Thymus (tissue), 11 donors: ENCODE results near the gene HELZ. TPM values are rescaled to one million over a fixed set of nuclear protein-coding genes. Genes with fewer than 3 reads are reported as not detected.
"Not testable (repeated sequence)": the region's sequence is repeated elsewhere in the genome, so short reads cannot be mapped to it uniquely, and the experiment has no call there.

Experiments used
- DNase-seq, 9 donors: peaks; one replicate each; pipeline ENCODE4 v3.0.0-alpha.2; 2013; ENCODE audit warnings: low spot score in 9 of 9, low read depth in 6 of 9, missing footprints in 1 of 9
- H3K27ac ChIP-seq, 2 donors: one replicate each; pipeline ENCODE4 v1.5.1; 2013; ENCODE audit warnings: control low read depth in 1 of 2, low read depth in 1 of 2, low read length in 1 of 2, mild to moderate bottlenecking in 1 of 2, moderate library complexity in 1 of 2
- H3K27me3 ChIP-seq, 2 donors: one replicate each; pipeline ENCODE4 v1.5.1; 2013; ENCODE audit warnings: low read length in 1 of 2; ENCODE audit not compliant: control insufficient read depth in 2 of 2, insufficient read depth in 1 of 2
- H3K36me3 ChIP-seq, 2 donors: one replicate each; pipeline ENCODE4 v1.5.1; 2013; ENCODE audit warnings: low read length in 1 of 2, mild to moderate bottlenecking in 1 of 2, moderate library complexity in 1 of 2; ENCODE audit not compliant: control insufficient read depth in 2 of 2, insufficient read depth in 2 of 2
- H3K4me1 ChIP-seq, 2 donors: one replicate each; pipeline ENCODE4 v1.5.1; 2013; ENCODE audit warnings: low read length in 2 of 2; ENCODE audit not compliant: control insufficient read depth in 2 of 2, insufficient read depth in 2 of 2
- H3K4me3 ChIP-seq, 2 donors: one replicate each; pipeline ENCODE4 v1.5.1; 2013; ENCODE audit warnings: low read length in 2 of 2, control low read depth in 1 of 2, mild to moderate bottlenecking in 1 of 2
- H3K9me3 ChIP-seq, 2 donors: one replicate each; pipeline ENCODE4 v1.5.1; 2013; ENCODE audit warnings: low read length in 1 of 2, mild to moderate bottlenecking in 1 of 2; ENCODE audit not compliant: control insufficient read depth in 2 of 2, insufficient read depth in 1 of 2
- WGBS: extraction: QIAGEN DNeasy Blood & Tissue Kit; methylation state at CpG from one replicate; pipeline ENCODE4 v1.1.7; 2013; 5-methylcytosine and 5-hydroxymethylcytosine counted together
- polyA plus RNA-seq: library from polyadenylated mRNA; stranded (reverse); fragments of 200-250 nt; gene quantifications from one replicate; pipeline ENCODE4 v1.2.3, GENCODE V29; 2013
- total RNA-seq: library from RNA; stranded (reverse); fragments of 120-200 nt; gene quantifications from one replicate; pipeline ENCODE4 v1.2.4, GENCODE V29; 2013
- donor health status: healthy.

Gene HELZ
- total and polyA plus RNA-seq, 2 donors = 8.2 to 27.5 TPM

DNA sequence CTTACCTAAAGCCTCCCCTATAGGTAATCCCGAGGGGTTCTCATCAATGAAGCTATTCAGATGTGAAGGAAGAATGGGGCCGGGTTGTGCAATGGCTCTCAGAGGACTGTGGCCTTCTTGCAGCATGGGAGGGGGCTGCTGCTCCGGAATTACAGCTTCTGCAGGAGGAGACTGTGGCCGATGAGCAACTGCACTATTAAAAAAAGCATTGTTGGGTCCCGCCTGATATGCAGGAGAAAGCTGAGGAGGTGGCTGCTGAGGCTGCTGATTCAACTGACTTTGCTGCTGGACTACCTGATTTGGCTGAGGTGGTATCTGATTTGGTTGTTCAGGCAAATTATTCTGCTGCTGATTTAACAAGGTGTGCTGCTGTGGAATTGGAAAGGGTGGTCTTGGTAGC is 135.9 kb downstream of the HELZ start:
- H3K9me3 ChIP-seq = no peaks in the 10 kb centered on the region
- H3K4me1 ChIP-seq = no peaks in the 10 kb centered on the region
- peaks cover 27 to 74% of the 10 kb centered on the region in 2 donors for H3K36me3 ChIP-seq
- no peak overlapping the region for H3K27ac ChIP-seq
- DNase-seq = no peak
- 98% methylated on average over 5 of the region's 5 CpGs for WGBS
- no peaks in the 10 kb centered on the region for H3K27me3 ChIP-seq
- no peak overlapping the region for H3K4me3 ChIP-seq

DNA sequence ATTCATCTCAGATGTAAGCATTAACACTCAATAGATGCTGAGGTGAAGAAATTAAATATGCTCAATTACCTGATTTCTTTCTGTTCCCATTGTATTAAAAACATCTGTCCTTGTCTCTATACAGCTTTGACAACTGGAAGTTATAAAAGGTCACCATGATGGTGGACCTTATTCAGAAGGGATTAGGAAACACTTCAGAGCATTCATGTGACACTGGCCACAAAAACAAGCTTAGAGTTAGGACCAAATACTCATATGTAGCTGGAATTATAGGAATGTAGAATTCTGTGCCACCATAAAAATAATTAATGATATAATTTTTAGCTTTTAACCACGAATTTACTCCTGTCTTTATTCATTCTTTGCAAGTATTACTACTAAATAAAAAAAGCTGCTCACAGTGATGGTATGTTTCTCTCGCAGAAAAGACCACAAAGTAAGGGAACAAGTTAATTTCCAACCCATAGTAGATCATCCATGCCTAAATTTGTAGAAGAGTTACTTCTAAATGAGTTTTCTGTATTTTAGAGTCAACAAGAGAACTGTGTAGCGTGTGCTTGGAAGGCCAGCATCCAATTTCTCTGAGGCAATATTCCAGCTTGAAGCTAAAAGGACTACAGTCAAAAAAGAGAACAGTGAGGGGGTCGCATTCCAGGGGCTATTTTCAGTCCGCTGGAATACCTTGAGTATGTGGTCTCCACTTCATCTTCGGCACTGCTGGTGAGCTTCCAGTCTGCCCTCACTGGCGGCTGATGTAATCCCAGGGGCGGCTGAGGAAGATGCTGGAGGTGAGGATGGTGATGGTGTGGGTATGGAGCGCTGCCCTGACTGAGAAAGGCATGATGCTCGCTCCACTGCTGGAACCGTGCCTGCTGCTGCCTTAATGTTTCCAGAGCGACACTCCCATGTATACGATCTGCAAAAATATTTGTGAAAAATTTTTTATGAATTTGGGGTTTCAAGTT is 136.9 kb downstream of the HELZ start:
- Histone ChIP-seq H3K27ac (no peak overlapping the region), H3K27me3 (no peaks in the 10 kb centered on the region), H3K36me3 (peaks cover 27 to 75% of the 10 kb centered on the region in 2 donors), H3K9me3 (no peaks in the 10 kb centered on the region), H3K4me3 (no peak overlapping the region), H3K4me1 (no peaks in the 10 kb centered on the region)
- over 99% methylated on average over 13 of the region's 13 CpGs for WGBS
- DNase-seq = no peak

DNA sequence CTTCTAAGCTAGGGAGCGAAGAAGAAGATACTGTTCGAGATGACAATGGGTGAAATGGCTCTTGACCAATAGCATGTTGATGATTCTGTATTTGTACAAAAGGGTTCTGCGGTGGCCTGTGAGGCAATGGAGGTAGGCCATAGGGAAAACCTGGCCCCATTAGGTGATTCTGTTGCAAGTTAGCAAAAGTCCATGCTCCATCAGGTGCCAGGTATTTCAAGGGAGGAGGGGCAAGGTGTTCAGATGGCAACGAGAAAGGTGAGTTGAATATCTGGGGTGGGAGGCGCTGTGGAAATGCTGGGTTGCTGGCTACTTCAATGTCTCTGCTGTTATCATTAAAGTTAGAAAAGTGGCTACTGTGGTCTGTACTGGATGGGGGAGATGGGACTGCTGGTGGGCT is 137.8 kb downstream of the HELZ start:
- Histone ChIP-seq H3K36me3 (peaks cover 24 to 65% of the 10 kb centered on the region in 2 donors), H3K4me3 (no peak overlapping the region), H3K4me1 (no peaks in the 10 kb centered on the region), H3K27me3 (no peaks in the 10 kb centered on the region), H3K27ac (no peak overlapping the region), H3K9me3 (no peaks in the 10 kb centered on the region)
- no peak for DNase-seq
- WGBS = 98% methylated on average over 5 of the region's 5 CpGs

DNA sequence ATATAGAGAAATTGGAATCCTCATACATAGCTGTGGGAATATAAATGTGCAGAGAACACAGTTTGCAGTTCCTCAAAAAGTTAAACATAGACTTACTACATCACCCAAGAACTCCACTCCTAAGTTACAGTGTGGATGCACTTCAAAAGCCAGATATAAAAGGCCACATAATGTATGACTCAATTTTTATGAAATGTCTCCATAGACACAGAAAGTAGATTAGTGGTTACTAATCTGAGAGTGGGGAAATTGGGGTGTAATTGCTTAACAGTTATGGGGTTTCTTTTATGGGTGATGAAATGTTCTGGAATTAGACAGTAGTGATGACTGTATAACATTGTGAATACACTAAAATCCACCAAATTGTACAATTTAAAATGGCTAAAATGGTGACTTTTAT is 139.8 kb downstream of the HELZ start:
- H3K27ac ChIP-seq = no peak overlapping the region
- no peaks in the 10 kb centered on the region for H3K27me3 ChIP-seq
- no peak overlapping the region for H3K4me3 ChIP-seq
- peaks cover 19 to 49% of the 10 kb centered on the region in 2 donors for H3K36me3 ChIP-seq
- no peaks in the 10 kb centered on the region for H3K4me1 ChIP-seq
- no peaks in the 10 kb centered on the region for H3K9me3 ChIP-seq
- DNase-seq = no peak

DNA sequence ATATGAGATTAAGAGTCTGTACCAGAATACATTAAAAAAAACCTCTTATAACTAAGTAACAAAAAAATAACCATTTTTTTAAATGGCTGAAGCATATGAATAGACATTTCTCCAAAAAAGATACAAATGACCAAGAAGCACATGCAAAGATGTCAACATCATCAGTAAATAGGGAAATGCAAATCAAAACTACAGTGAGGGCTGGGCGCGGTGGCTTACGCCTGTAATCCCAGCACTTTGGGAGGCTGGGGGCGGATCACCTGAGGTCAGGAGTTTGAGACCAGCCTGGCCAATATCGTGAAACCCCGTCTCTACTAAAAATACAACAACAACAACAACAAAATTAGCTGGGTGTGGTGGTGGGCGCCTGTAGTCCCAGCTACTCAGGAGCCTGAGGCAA is 140.4 kb downstream of the HELZ start:
- H3K9me3 ChIP-seq, DNase-seq, H3K27ac ChIP-seq, H3K4me1 ChIP-seq, H3K4me3 ChIP-seq, H3K27me3 ChIP-seq: not testable (repeated sequence)
- H3K36me3 ChIP-seq = peaks cover 19 to 46% of the 10 kb centered on the region in 2 donors
- 99% methylated on average over 7 of the region's 7 CpGs for WGBS

DNA sequence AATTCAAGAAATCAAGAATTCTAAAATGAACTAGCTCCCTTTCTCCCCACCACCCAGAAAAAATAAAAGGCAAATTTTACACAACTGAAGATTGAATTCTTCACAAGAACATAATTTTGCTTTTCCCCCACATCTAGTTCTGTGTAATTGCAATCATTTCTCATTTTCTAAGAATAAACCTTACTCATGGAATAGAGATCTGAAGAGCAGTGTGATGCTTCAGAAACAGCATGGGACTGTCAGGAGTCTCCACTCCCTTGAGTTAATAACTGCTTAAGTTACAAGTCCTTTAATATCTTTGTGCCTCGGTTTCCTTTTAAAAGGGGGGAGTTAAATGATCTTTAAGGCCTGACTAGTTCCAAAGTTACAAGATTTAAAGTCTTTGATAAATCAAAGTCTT is 147.0 kb downstream of the HELZ start:
- no peaks in the 10 kb centered on the region for H3K27me3 ChIP-seq
- no peaks in the 10 kb centered on the region for H3K4me1 ChIP-seq
- 100% methylated on average over 1 of the region's 1 CpG for WGBS
- no peak overlapping the region for H3K4me3 ChIP-seq
- no peak overlapping the region for H3K27ac ChIP-seq
- no peak for DNase-seq
- peaks cover 13 to 17% of the 10 kb centered on the region in 2 donors for H3K36me3 ChIP-seq
- no peaks in the 10 kb centered on the region for H3K9me3 ChIP-seq

DNA sequence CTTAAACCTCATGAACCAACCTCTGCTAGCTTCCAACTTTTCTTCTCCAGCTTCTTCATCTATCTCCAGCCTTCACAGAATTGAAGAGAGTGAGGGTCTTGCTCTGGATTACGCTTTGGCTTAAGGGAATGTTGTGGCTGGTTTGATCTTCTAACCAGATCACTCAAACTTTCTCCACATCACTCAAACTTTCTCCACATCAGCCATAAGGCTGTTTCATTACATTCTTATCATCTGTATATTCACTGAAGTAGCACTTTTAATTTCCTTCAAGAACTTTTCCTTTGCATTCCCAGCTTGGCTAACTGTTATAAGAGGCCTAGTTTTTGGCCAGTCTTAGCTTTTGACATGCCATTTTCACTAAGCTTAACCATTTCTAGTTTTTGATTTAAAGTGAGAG is 148.4 kb downstream of the HELZ start:
- H3K36me3 ChIP-seq = peaks cover 13 to 17% of the 10 kb centered on the region in 2 donors
- WGBS = 98% methylated on average over 1 of the region's 1 CpG
- H3K4me1 ChIP-seq = no peaks in the 10 kb centered on the region
- H3K27me3 ChIP-seq = no peaks in the 10 kb centered on the region
- H3K9me3 ChIP-seq = no peaks in the 10 kb centered on the region
- DNase-seq = no peak
- no peak overlapping the region for H3K27ac ChIP-seq
- no peak overlapping the region for H3K4me3 ChIP-seq

DNA sequence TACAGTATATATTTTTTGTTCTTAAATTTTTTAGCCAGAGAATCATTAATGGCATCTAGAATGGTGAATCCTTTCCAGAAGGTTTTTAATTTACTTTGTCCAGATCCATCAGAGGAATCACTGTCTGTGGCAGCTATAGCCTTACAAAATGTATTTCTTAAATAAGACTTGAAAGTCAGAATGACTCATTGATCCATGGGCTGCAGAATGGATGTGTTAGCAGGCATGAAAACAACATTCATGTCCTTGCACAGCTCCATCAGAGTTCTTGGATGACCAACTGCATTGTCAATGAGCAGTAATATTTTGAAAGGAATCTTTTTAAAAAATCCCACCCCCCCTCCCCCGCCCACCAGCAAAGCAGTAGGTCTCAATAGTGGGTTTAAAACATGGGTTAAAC is 149.2 kb downstream of the HELZ start:
- Histone ChIP-seq H3K4me3 (no peak overlapping the region), H3K36me3 (peaks cover 13 to 17% of the 10 kb centered on the region in 2 donors), H3K27ac (no peak overlapping the region), H3K9me3 (no peaks in the 10 kb centered on the region), H3K4me1 (no peaks in the 10 kb centered on the region), H3K27me3 (no peaks in the 10 kb centered on the region)
- DNase-seq = no peak
- 98% methylated on average over 1 of the region's 1 CpG for WGBS

DNA sequence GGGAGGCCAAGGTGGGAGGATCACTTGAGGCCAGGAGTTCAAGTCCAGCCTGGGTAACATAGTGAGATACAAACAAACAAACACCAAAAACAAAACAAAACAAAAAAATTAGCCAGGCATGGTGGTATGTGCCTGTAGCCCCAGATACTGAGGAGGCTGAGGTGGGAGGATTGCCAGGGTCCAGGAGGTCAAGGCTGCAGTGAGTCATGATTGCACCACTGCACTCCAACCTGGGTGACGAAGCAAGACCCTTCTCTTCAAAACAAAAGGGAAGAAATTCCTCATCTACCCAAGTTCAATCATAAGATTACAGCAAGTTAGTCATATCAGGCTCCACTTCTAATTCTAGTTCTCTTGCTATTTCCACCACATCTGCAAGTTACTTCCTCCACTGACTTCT is 149.7 kb downstream of the HELZ start:
- DNase-seq, H3K4me1 ChIP-seq, H3K9me3 ChIP-seq, H3K4me3 ChIP-seq, H3K27ac ChIP-seq, H3K27me3 ChIP-seq: not testable (repeated sequence)
- H3K36me3 ChIP-seq = peaks cover 13 to 18% of the 10 kb centered on the region in 2 donors
- WGBS = 54% methylated on average over 1 of the region's 1 CpG
